Islet of Langerhans (tissue), 1 donor: ENCODE data around the gene DDX51.

ENCODE experiments used
- FAIRE-seq: peaks from one replicate; lab custom pipeline; 2011; peaks lifted over from hg19 to GRCh38; lab: Jason Lieb, UNC

The DDX51 gene, protein sequence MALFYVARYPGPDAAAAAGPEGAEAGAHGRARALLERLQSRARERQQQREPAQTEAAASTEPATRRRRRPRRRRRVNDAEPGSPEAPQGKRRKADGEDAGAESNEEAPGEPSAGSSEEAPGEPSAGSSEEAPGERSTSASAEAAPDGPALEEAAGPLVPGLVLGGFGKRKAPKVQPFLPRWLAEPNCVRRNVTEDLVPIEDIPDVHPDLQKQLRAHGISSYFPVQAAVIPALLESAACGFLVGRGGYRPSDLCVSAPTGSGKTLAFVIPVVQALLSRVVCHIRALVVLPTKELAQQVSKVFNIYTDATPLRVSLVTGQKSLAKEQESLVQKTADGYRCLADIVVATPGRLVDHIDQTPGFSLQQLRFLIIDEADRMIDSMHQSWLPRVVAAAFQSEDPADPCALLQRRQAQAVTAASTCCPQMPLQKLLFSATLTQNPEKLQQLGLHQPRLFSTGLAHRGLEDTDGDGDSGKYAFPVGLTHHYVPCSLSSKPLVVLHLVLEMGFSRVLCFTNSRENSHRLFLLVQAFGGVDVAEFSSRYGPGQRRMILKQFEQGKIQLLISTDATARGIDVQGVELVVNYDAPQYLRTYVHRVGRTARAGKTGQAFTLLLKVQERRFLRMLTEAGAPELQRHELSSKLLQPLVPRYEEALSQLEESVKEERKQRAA

DNA sequence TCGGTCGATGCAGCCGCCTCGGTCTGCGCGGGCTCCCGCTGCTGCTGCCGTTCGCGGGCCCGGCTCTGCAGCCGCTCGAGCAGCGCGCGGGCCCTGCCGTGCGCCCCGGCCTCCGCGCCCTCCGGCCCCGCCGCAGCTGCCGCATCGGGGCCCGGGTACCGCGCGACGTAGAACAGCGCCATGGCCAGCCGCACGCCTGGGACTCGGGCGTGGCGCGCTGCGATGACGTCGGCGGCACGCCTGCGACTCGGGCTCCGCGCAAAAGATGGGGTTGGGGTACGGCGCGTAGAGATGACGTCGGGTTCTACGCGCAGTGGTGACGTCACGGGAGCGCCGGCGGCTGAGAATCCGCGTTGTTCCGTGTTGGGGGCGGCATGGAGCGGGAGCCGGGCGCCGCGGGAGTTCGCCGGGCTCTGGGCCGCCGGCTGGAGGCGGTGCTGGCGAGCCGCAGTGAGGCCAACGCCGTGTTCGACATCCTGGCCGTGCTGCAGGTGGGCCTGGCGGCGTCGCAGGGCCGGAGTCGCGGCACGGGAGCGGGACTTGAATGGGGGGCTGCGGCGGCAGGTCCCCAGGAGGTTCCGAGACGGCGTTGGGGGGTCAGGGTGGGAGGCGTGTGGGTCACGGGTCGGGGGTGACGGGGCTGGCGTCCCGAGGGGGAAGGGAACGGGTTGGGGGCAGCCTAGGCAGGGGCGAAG lies at the start of gene DDX51, which contains the start of gene NOC4L:
TSS of gene DDX51 (minus strand) at position 205 of the 695 bp plus-strand sequence. CDS start at position 182, 23 bp downstream.
TSS of gene NOC4L (plus strand) at position 343 of the 695 bp plus-strand sequence. CDS start at position 375, 32 bp downstream.
- no peak for FAIRE-seq

DNA sequence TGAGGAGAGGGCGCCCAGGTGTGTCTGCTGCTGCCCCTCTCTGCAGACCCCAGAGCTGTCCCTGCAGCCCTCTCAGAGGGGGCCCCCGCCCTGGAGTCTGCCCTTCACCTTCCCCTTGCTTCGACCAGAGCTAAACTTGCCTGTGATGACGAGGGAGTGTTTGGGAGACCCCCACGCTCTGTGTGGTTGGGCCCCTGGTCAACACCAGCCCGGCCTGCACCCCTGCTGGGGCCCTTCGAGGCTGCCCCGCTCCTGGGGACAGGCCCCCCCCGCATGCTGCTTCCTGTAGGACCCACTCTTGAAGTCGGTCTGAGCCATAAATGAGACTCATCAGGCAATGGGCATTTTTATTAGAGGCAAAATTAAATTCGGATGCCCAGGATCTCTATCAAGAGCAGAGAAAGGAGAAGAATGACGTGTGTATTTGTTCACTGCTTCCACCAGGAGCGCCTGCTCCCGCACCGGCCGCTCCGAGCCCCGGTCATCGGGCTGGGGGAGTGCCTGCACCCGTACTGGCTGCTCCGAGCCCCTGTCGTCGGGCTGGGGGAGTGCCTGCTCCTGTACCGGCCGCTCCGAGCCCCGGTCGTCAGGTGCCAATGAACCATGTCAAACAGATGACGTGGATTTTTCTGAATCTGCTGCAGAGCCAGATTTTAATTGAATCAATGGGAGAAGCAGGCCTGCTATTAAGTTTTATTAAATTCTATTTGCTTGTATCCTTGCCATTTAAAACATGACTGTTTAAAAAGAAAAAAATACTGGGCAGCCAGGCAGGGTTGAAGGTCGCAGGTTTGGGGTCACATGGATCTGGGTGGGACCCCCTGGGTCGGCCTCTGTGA lies 47.8 kb upstream of the DDX51 start:
- FAIRE-seq, result no peak

DNA sequence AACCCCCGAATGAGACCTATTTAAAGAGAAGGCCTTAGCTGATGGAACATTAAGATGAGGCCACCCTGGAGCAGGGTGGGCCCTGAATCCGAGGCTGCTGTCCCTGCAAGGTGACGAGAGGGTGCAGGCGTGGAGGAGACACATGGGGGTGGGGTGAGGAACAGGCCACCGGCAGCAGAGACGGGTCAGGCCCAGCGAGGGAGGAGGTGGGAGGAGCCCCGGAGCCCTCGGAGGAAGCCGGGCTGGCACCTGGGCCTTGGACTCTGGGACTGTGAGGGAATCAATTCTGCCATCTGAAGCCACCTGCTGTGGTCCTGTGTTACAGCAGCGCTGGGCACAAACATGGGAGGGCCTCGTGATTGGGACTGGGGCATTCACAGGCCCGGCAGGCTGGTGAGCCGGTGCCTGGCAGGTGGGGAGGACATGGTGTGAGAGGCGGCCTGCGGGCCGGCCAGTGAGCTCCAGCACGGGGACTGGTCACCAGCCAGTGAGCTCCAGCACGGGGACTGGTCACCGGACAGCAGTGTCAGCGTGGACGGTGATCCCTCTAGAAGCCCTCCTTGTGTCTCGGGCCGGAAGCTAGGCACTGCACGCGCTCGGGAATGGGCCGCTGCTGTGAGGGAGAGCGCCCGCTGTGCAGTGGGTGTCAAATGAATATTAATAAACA lies 46.8 kb upstream of the DDX51 start:
- no peak for FAIRE-seq

DNA sequence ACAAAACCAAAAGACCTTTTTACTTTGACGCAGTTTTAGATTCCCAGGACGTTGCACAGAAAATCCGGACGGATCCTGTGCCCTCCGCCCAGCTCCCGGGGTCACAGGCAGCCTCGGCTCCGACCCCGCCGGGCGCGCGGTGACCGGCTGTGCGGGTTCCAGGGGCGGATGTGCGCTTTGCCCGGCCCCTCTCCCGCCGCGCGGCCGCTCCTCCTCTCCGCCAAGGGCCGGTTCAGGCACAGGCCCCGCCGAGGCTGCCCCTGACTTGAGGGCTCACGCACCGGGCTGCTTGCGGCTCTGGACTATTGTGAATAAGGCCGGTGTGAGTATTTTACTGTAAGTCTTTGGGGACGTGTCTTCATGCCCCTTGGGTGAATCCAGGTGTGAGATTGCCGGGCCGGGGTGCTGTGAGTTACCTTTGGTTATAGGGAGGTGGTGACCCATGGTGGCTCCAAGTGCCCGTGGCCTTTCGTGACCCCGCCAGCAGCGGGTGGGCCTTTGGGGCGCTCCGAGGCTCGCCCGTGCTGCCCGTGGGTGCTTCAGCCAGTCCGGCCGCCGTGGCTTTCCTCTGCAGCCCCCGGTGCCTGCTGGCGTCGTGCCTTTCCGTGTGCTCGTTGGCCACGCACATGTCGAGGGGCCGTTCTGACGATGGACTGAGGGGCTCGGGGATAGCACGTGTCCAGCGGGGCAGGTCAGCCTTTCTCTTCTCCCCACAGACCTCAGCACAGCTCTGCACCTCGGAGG lies 46.1 kb upstream of the DDX51 start:
- FAIRE-seq, result no peak

DNA sequence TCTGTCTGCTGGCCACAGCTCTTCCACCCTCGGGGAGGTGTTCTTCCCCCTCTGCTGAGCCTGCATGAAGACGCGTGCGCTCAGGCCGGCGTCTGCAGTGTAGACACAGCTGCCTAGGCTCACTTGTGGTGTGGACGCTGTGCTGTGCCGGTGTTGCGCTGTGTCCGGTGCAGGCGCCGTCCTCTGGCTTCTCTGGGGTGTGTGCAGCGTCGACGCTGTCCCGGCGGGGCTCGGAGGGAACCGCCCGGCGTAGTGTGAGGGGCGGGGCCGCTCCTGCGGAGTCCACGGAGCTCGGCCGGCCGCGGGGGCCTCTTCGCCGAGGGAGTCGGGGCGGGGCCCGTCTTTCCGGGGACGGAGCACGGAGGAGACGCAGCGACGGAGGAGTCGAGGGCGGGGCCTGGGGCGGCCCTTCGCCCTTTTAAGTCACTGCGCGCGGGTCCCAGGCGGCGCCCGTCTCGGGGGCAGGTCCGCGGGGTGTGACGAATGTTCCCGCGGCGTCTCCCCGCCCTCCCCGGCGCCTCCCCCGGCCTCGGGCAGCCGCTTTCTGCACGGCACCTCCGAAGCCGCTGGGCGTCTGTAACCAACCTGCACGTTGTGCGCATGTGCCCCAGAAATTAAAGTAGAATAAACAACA lies 45.4 kb upstream of the DDX51 start:
- no peak for FAIRE-seq

DNA sequence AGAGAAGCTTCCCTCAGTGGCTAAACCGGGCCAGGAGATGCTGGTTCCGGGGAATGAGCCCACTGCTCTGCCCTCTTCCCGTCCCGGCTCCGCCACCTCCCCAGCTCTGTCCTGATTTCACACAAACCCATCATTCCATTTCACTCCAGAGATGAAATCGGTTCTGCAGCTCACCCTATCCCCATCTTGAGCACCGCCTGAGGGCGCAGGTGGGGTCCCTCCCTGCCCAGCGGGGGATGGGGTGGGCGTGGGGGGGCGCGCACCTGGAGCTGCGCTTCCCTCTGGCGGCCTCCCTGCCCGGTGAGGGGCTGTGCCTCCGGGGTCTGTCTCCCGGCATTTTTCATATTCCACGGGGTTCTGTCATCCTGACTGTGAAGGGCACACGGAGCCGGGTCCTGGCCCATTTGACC lies 44.8 kb upstream of the DDX51 start:
- FAIRE-seq, result no peak

DNA sequence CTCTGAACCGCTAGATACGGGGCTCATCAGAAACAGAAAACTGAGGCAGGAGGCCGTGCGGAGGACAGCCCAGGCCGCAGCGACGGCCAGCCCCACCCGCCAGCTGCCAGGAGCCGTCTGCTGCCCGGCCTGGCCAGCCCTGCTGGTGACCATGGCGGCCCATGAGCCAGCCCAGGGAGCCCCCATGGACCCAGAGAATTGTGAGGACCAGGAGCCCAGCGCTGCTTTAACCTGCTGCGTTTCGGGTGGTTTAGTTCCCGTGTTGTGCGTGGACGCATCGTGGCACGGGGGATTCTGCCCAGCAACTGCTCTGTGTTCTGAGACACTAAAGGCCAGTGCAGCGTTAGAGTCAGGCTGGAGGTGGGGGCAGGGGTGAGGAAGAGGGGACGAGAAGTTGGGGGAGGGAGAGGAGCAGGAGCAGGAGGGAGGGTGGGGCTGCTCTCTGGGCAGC lies 44.4 kb upstream of the DDX51 start:
- no peak for FAIRE-seq

DNA sequence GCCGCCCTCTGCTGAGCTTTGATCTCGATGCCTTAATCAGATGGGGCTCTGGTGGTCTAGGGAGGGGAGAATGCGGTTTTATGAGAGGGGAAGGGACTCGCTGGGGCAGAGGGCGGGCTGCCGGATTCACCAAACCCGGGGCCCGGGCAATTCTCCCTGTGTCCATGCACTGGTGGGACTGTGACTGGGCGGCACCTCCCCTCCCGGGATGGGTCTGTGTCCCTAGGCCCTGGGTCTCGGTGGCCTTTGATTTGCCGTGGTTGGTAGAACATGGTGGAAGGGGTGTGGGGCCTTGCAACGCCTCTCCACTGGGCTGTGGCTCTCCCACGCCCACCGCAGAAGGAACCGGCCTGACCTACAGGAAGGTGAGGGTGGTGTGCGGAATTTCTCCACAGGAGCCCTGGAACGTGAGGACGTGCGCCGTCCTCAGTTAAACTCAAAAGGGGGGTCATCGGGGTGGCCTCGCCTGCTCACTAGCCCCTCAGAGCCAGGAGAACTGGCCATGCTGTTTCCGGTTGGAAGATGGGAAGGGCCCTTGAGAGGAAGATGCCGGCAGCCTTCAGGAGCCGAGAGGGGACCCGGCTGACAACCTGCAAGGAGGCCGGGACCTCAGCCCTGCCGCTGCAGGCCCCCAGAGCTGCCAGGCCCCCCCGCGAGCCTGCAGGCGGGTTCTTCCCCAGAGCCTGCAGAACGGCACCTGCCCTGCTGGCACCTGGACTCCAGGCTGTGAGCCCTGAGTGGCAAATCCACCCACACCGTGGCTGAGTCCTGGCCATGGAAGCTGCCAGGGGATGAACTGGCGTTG lies 43.7 kb upstream of the DDX51 start:
- no peak for FAIRE-seq

DNA sequence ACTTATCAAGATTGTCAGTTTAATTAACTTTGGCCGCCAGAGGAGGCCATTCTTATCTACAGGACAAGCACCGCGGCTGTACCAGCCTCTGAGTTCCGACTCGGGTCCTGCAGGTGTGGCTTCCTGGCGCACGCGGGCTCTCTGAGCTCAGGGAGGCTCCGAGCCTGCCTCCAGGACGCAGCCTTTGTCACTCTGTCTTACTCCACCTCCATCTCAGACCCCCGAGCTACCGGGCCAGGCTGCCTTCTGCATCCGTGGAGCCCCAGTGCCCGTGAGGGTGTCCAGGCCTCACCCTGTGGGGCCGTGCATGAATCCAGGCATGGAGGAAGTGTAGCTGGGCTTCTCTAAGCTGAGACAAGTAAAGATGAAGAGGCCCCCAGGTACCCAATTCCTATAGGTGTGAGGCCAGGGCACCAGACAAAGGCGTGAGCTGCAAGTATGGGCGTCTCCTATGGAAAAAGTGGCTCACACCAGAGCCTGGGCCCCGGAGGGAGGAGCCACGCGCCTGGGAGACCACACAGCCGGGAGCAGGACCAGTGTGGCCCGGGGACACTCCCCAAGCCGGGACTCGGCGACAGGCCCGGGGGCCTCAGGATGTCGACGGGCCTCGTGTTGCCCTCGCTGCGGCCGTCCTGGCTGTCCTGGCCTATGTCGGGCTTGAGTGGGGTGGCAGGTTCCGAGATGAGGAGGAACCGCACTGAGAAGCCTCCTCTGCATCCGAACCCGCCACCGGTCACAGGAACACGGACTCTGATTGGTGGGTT lies 42.9 kb upstream of the DDX51 start:
- no peak for FAIRE-seq

DNA sequence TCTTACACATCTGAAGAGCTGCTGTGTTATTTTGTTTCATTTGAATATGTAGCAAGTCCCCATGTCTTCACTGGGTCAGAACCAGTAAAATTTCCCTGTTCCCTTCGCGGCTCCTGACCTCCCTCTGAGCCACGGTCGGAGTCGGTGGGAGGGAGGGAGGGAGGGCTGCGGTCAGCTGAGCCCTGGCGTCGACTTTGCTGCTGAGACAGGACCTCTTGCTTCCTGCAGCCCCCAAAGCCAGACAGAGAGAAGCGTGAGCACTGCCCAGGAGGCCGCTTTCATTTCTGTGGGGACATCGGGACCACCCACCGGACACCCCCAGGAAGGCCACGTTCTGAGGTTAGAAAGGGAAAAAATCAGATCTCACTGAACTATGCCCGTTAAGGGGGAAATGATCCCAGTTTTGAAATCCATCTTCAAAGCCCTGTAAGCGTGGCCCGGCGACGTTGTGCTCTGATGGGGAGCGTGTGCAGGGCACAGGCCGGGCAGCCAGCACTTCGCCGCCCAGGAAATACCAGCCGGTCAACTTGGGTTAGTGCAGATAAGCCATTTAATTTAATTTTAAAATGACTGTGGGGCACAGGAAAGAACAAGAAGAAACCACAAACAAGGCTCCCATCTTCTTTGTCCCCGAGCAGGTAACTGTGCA lies 42.2 kb upstream of the DDX51 start:
- FAIRE-seq, result no peak

DNA sequence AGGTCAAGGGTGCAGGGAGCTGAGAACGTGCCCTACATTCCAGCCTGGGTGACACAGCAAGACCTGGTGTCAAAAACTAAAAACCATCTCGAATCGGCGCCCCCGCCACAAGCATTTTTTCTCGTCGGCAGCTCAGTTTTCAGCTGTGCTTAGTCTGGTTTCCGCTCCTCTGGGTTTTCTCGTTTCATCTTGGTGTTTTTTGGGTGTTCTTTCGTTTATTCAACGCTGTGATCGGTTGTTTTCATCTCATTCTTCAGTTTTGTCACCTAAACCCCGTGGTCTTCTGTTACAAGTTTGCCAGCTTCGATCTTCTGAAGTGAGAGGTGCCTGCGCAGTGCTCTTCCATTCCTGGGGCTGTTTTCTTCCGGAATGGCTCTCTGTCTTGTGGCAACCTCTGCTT lies 41.6 kb upstream of the DDX51 start:
- FAIRE-seq, result no peak

DNA sequence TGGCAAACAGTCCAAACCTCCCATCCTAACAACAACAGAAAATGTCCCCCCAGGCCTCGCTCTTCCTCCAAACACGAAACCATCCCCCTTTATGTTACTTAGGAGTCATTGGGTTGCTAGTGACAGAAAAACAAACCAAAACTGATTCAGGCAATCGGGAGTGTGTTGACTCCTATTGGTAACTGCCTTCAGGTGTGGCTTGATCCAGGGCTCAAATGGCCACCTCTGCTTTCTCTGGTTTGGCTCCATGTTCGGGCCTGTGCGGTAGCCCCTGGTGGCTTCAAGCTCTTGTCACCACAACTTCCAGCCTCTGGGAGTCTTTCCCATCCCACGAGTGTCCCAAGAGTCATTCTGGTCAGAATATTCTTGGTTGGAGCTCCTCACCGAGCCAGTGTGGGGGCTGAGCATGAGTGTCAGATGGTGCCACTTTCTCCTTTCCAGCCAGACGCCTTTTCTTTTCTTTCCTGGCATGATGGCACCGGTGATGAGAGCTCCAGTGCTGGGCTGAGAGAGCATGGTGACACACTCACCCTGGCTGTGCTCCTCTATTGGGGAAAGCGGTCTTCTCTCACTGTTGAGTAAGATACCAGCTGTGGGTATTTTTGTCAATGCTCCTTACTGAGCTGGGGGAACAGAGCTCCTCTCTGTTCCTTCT lies 38.7 kb upstream of the DDX51 start:
- no peak for FAIRE-seq

DNA sequence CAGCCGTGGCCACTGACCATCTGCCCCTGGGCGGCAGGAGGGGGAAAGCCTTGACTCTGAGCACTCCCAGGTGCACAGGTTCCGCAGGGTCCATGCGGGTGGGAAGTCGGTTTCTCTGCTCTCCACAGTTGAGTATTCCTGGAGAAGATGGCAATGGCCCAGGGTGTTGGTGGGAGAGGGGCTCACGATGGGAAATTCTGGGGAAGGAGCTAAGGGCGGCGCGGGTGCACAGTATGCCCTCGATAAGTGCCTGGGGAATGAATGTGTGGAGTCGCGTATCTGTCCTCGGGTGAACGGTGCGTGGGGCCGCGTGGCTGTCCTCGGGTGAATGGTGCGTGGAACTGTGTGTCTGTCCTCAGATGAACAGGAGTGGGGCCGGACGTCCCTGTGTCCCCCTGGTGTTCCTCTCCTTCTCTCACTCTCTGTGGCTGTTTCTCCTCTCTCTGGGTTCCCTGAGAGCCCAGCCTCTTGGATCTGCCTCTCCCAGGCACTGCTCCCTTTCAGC lies 38.1 kb upstream of the DDX51 start:
- no peak for FAIRE-seq

DNA sequence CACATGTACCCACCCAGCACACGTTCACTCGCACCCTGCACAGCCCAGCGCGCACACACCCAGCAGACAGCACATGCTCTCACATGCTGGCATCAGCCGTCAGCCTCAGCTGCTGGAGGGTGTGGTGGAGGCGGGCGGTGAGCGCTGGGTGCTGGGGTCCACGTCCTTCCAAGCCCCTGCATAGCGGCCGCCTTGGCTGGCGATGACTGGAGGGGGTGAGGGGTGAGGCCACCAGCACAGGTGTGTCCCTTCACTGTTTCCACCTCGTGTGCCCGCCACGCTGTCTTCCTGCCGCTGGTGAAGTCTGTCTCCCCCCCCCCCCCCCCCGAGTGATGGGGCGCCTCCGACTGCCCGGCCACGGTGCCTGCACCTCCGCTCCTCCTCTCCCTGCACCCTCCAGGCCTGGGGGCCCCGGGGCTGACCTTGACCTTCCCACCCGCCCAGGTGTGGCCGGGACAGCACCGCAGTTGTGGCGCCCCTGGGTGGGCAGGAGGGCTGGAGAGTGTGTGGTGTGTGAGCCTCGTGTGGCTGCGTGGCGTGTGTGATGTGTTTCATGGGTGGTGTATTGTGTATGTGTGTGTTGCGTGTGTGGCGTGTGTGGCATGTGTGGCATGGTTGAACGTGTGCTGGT lies 37.6 kb upstream of the DDX51 start:
- FAIRE-seq, result no peak

DNA sequence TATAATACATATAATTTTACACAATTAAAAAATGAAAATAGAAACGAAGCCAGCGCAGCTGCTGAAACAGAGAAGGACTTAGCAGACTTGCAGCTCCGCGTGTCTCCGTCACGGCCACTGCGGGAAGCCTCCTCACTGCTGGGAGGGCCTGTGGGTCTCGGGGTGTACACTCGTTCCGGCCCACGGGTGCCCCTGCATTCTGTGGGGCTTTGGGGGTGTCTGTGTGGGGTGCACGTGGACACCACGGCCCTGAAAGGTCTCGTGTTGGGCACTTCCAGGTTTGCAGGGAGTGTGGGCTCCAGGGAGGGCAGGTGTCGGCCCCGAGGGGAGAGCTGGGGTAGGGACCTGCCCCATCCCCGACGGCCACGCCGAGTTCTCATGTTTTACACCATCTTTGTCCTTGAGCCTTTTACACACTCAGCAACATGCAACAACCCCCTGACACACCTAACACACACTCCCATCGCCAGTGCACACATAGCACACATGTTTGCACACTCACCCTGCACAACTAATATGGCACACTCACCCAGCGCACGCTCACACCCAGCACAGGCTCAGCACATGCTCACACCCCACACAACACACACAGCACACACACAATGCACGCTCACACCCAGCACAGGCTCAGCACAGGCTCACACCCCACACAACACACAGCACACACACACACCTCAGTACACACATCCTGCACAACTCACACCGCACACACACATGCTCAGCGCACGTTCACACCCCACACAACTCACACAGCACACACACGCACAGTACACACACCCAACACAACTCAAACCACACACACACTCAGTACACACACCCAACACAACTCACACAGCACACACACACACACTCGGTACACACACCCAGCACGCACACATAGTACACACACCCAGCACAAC lies 36.8 kb upstream of the DDX51 start:
- no peak for FAIRE-seq
